Endothelial cell of umbilical vein (primary cell): ENCODE data around the gene ACER2.
A peak's percentile ranks its signal among the peaks of the same experiment; 100 is the strongest.

Experiments
- CTCF ChIP-seq, 2 donors: IDR thresholded peaks; 1 replicate in 1 of 2; 2 replicates in 1 of 2; pipeline ENCODE4 v1.5.1; 2011; ENCODE audit warnings: low read length in 2 of 2, mild to moderate bottlenecking in 2 of 2, moderate library complexity in 2 of 2, control low read depth in 1 of 2, inconsistent platforms in 1 of 2, low read depth in 1 of 2; ENCODE audit not compliant: insufficient read depth in 1 of 2; ENCODE audit errors: extremely low read depth in 1 of 2
- EZH2 ChIP-seq: IDR thresholded peaks from 2 replicates; pipeline ENCODE4 v1.6.1; 2012; ENCODE audit warnings: borderline replicate concordance, low read depth, mild to moderate bottlenecking, moderate library complexity, low read length, inconsistent platforms; ENCODE audit not compliant: severe bottlenecking
- FOS ChIP-seq: IDR thresholded peaks from 2 replicates; pipeline ENCODE4 v1.6.1; 2011; ENCODE audit warnings: mild to moderate bottlenecking, low read length, moderate library complexity, borderline replicate concordance; ENCODE audit not compliant: insufficient read depth
- GATA2 ChIP-seq: IDR thresholded peaks from 2 replicates; pipeline ENCODE4 v1.7.0; 2011; ENCODE audit warnings: low read depth, mild to moderate bottlenecking, moderate library complexity, mixed read lengths, low read length; ENCODE audit not compliant: insufficient read length, insufficient read depth
- JUN ChIP-seq: IDR thresholded peaks from 2 replicates; pipeline ENCODE4 v1.6.1; 2011; ENCODE audit warnings: borderline replicate concordance, low read depth; ENCODE audit not compliant: insufficient read length, insufficient read depth
- MAX ChIP-seq: IDR thresholded peaks from 2 replicates; pipeline ENCODE4 v1.6.1; 2011; ENCODE audit not compliant: insufficient read depth, insufficient read length
- MYC ChIP-seq: IDR thresholded peaks from one replicate; pipeline ENCODE4 v1.6.1; 2011; ENCODE audit warnings: mild to moderate bottlenecking, low read depth, low read length
- POLR2A ChIP-seq: IDR thresholded peaks from 2 replicates; pipeline ENCODE4 v1.6.1; 2012; ENCODE audit warnings: low read depth, mild to moderate bottlenecking, control low read depth, low read length
- POLR2AphosphoS5 ChIP-seq: IDR thresholded peaks from 2 replicates; pipeline ENCODE4 v1.6.1; 2012; ENCODE audit warnings: low read depth, mild to moderate bottlenecking, control low read depth, low read length, moderate library complexity; ENCODE audit not compliant: insufficient read depth

- TF ChIP-seq MYC (no peak), CTCF (IDR thresholded peaks at IDR 0.05; ENCODE audit: extremely low read depth in 1 of 2, insufficient read depth in 1 of 2, low read depth in 1 of 2, low read length in 2 of 2) (no peak), POLR2AphosphoS5 (no peak), POLR2A (no peak), JUN (peak; percentile 40), EZH2 (no peak), MAX (no peak), GATA2 (no peak), FOS (no peak)
These were observed 22.2 kb upstream of the ACER2 start for GRCh38 chr9:19386502-19387044.
